Liver (tissue), 9 donors: ENCODE data around the gene TRAPPC12. TPM values are rescaled to one million over a fixed set of nuclear protein-coding genes. Genes with fewer than 3 reads are reported as not detected.

Experiments
- DNase-seq: peaks from one replicate; pipeline ENCODE4 v3.0.0-alpha.2; 2017; ENCODE audit warnings: low spot score
- H3K27ac ChIP-seq, 2 donors: one replicate each; pipeline ENCODE4 v1.7.0; 2013; ENCODE audit warnings: inconsistent platforms in 2 of 2, low read length in 2 of 2, control low read depth in 1 of 2, low read depth in 1 of 2, mild to moderate bottlenecking in 1 of 2
- H3K27me3 ChIP-seq, 4 donors: one replicate each; pipeline versions ENCODE4 v1.6.1 to v1.7.0; 2013; ENCODE audit warnings: low read length in 3 of 4, inconsistent platforms in 1 of 4, mild to moderate bottlenecking in 1 of 4, moderate library complexity in 1 of 4; ENCODE audit not compliant: control insufficient read depth in 4 of 4, insufficient read depth in 4 of 4
- H3K36me3 ChIP-seq, 4 donors: one replicate each; pipeline versions ENCODE4 v1.6.1 to v1.7.0; 2013; ENCODE audit warnings: low read length in 3 of 4, mild to moderate bottlenecking in 3 of 4, low read depth in 1 of 4, moderate library complexity in 1 of 4; ENCODE audit not compliant: control insufficient read depth in 4 of 4, insufficient read depth in 3 of 4
- H3K4me1 ChIP-seq, 4 donors: one replicate each; pipeline versions ENCODE4 v1.6.1 to v1.7.0; 2013; ENCODE audit warnings: low read length in 3 of 4, mild to moderate bottlenecking in 3 of 4, moderate library complexity in 1 of 4; ENCODE audit not compliant: control insufficient read depth in 4 of 4, insufficient read depth in 4 of 4
- H3K4me3 ChIP-seq, 3 donors: one replicate each; pipeline versions ENCODE4 v1.6.1 to v1.7.0; 2013; ENCODE audit warnings: low read length in 3 of 3, control low read depth in 1 of 3, low read depth in 1 of 3, mild to moderate bottlenecking in 1 of 3
- H3K9ac ChIP-seq, 2 donors: one replicate each; pipeline ENCODE4 v1.7.0; 2013; ENCODE audit warnings: low read length in 2 of 2, mild to moderate bottlenecking in 2 of 2, moderate library complexity in 2 of 2, control low read depth in 1 of 2, low read depth in 1 of 2
- H3K9me3 ChIP-seq, 4 donors: one replicate each; pipeline versions ENCODE4 v1.6.1 to v1.7.0; 2013; ENCODE audit warnings: low read length in 3 of 4; ENCODE audit not compliant: control insufficient read depth in 4 of 4
- CTCF ChIP-seq: fragments of 150-350 bp; IDR thresholded peaks from 2 replicates; pipeline ENCODE4 v1.5.1; 2017; ENCODE audit warnings: improper control_type of control experiment, low read depth, low read length; ENCODE audit not compliant: missing input control
- EGR1 ChIP-seq, 2 donors: IDR thresholded peaks; 2 replicates each; pipeline ENCODE4 v1.6.1; 2016 to 2018; ENCODE audit warnings: antibody characterized with exemption in 2 of 2, low read depth in 2 of 2
- FOXA1 ChIP-seq: IDR thresholded peaks from 2 replicates; pipeline ENCODE4 v1.6.1; 2016; ENCODE audit warnings: antibody characterized with exemption
- FOXA2 ChIP-seq: IDR thresholded peaks from 2 replicates; pipeline ENCODE4 v1.6.1; 2016; ENCODE audit warnings: antibody characterized with exemption
- GABPA ChIP-seq, 2 donors: IDR thresholded peaks in 1 of 2; conservative IDR thresholded peaks in 1 of 2; 2 replicates each; pipeline ENCODE4 v1.6.1; 2016; ENCODE audit warnings: antibody characterized with exemption in 2 of 2, mild to moderate bottlenecking in 1 of 2, moderate library complexity in 1 of 2
- HNF4A ChIP-seq, 2 donors: conservative IDR thresholded peaks; 2 replicates each; pipeline ENCODE4 v1.6.1; 2016; ENCODE audit warnings: antibody characterized with exemption in 2 of 2, mild to moderate bottlenecking in 2 of 2
- HNF4G ChIP-seq: IDR thresholded peaks from 2 replicates; pipeline ENCODE4 v1.6.1; 2016; ENCODE audit warnings: antibody characterized with exemption
- JUND ChIP-seq, 2 donors: IDR thresholded peaks; 2 replicates each; pipeline ENCODE4 v1.6.1; 2016; ENCODE audit warnings: antibody characterized with exemption in 2 of 2
- MAX ChIP-seq: IDR thresholded peaks from 2 replicates; pipeline ENCODE4 v1.6.1; 2016; ENCODE audit warnings: antibody characterized with exemption
- NR2F2 ChIP-seq: IDR thresholded peaks from 2 replicates; pipeline ENCODE4 v1.6.1; 2016; ENCODE audit warnings: antibody characterized with exemption
- RAD21 ChIP-seq, 2 donors: IDR thresholded peaks; 2 replicates each; pipeline ENCODE4 v1.6.1; 2016; ENCODE audit warnings: antibody characterized with exemption in 2 of 2, mild to moderate bottlenecking in 2 of 2
- REST ChIP-seq: IDR thresholded peaks from 2 replicates; pipeline ENCODE4 v1.6.1; 2016; ENCODE audit warnings: antibody characterized with exemption, mild to moderate bottlenecking
- RXRA ChIP-seq, 2 donors: IDR thresholded peaks; 2 replicates each; pipeline ENCODE4 v1.6.1; 2017 to 2018; ENCODE audit warnings: antibody characterized with exemption in 2 of 2, mild to moderate bottlenecking in 1 of 2
- SP1 ChIP-seq: IDR thresholded peaks from 2 replicates; pipeline ENCODE4 v1.6.1; 2018; ENCODE audit warnings: antibody characterized with exemption, mild to moderate bottlenecking
- TAF1 ChIP-seq: conservative IDR thresholded peaks from 2 replicates; pipeline ENCODE4 v1.6.1; 2016; ENCODE audit warnings: antibody characterized with exemption, mild to moderate bottlenecking
- YY1 ChIP-seq: IDR thresholded peaks from 2 replicates; pipeline ENCODE4 v1.6.1; 2016; ENCODE audit warnings: antibody characterized with exemption, mild to moderate bottlenecking
- ZBTB33 ChIP-seq: IDR thresholded peaks from 2 replicates; pipeline ENCODE4 v1.6.1; 2016; ENCODE audit warnings: antibody characterized with exemption
- WGBS: extraction: QIAGEN DNeasy Blood & Tissue Kit; methylation state at CpG from one replicate; pipeline ENCODE4 v1.1.7; 2013; 5-methylcytosine and 5-hydroxymethylcytosine counted together
- polyA plus RNA-seq, 2 donors: library from polyadenylated mRNA; stranded (reverse) in 1 of 2; unstranded in 1 of 2; fragments of 200-250 nt in 1 of 2; fragments of >200 nt in 1 of 2; fragmentation: Nextera tagmentation in 1 of 2; extraction: Ambion mirVana in 1 of 2; gene quantifications; one replicate each; pipeline versions ENCODE4 v1.2.1 to v1.2.3, GENCODE V29; 2013 to 2015
- total RNA-seq, 2 donors: library from RNA; depleted of rRNA; stranded (reverse); fragments of >200 nt; gene quantifications; one replicate each; pipeline ENCODE4 v1.2.3, GENCODE V29; 2014
- TF ChIP-seq, protein P1 (sequence below): IDR thresholded peaks from 2 replicates; pipeline ENCODE4 v1.6.1; 2016; ENCODE audit warnings: antibody characterized with exemption
- donor health status: healthy.
- donor health status: healthy.
- donor health status: healthy.
- donor health status: healthy.
- donor health status: healthy.

Gene TRAPPC12
- total and polyA plus RNA-seq, 4 donors: 30.2 to 60.9 (median 39.7) TPM

- Histone ChIP-seq H3K27ac (peak within 1 kb of the TSS; percentile 90 to 95), H3K4me3 (peak within 1 kb of the TSS; percentile 93 to 99 (median 96)), H3K9me3 (no peaks in the 10 kb centered on the region), H3K36me3 (peaks cover 0 to 3% (median 0%) of the 10 kb centered on the region in 4 donors), H3K27me3 (no peaks in the 10 kb centered on the region), H3K4me1 (peaks cover 5 to 37% (median 32%) of the 10 kb centered on the region in 4 donors), H3K9ac (peak within 1 kb of the TSS; percentile 75 to 85)
- DNase-seq: peak; percentile 93
- WGBS: 1% methylated on average over 57 of the region's 57 CpGs
- no peak for TF ChIP-seq FOXA2
- peak; percentile 35 for TF ChIP-seq TAF1
- TF ChIP-seq SP1: peak; percentile 78
- peak; percentile 96 for TF ChIP-seq ZBTB33
- no peak for TF ChIP-seq CTCF
- TF ChIP-seq, protein P1, sequence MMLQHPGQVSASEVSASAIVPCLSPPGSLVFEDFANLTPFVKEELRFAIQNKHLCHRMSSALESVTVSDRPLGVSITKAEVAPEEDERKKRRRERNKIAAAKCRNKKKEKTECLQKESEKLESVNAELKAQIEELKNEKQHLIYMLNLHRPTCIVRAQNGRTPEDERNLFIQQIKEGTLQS: peak; percentile 69
- peak; percentile 33 for TF ChIP-seq REST
- TF ChIP-seq RAD21 (IDR thresholded peaks at IDR 0.05): peak; percentile 33 to 34
- TF ChIP-seq GABPA (IDR thresholded peaks at IDR 0.05 in 1 of 2, conservative IDR thresholded peaks at IDR 0.05 in 1 of 2): peak; percentile 70 to 94
- TF ChIP-seq JUND (IDR thresholded peaks at IDR 0.05): peak; percentile 93
- TF ChIP-seq RXRA (IDR thresholded peaks at IDR 0.05): peak in 1 of 2 donors; percentile 57
- peak; percentile 56 for TF ChIP-seq FOXA1
- TF ChIP-seq MAX: peak; percentile 90
- TF ChIP-seq EGR1 (IDR thresholded peaks at IDR 0.05; ENCODE audit: low read depth in 2 of 2): peak; percentile 77 to 83
- peak; percentile 13 to 39 for TF ChIP-seq HNF4A (conservative IDR thresholded peaks at IDR 0.05)
- peak; percentile 14 for TF ChIP-seq NR2F2
- no peak for TF ChIP-seq HNF4G
- TF ChIP-seq YY1: peak; percentile 94
Observed at GRCh38 chr2:3377612-3378432, 1.7 kb upstream of the TRAPPC12 start, which contains the start of gene EIPR1. Gene EIPR1 (minus strand): TSS chr2:3377818. CDS start chr2:3377689, 129 bp downstream.
